Measurements from ENCODE around the gene ABCB8. TPM values are rescaled to one million over a fixed set of nuclear protein-coding genes. Genes with fewer than 3 reads are reported as not detected.

ABCB8 gene
- total RNA-seq, 2 donors from 2014 or later = 35.9 to 37.2 TPM

DNA sequence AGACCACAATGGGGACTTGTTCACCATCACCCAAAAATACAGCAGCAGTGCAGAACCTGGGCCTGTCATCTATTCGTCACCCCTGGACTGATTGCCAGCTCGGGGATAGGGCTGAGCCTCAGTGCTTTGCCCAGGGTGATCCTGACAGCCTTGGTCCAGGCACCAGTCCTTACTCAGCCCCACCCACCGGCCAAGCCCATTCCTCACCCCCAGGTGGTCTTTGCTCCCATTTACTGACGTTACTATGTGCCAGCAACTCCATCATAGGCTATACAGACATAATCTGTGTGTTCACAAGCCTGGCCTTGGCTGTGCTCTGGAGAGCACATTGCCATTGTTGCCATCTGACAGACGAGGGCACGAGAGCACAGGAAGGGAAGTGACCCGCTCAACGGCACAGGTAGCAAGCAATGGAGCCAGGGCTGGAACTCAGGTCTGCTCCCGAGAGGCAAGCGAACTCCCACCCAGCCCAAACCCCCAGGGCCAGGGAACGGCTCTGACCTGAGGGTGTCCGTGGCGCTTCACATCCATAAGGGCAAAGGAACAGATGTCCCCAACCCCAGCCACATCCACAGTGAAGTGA lies 10.8 kb upstream of the ABCB8 start:
- Histone ChIP-seq H3K9ac (ENCODE audit: extremely low read depth, low read length, poor library complexity, severe bottlenecking) (no peak overlapping the region), H3K9me3 (ENCODE audit: control insufficient read depth, low read length) (no peaks in the 10 kb centered on the region), H3K36me3 (ENCODE audit: control insufficient read depth, insufficient read depth, low read length) (no peaks in the 10 kb centered on the region), H3K27me3 (ENCODE audit: control insufficient read depth, insufficient read depth, low read length, poor library complexity, severe bottlenecking) (peaks cover 46% of the 10 kb centered on the region), H3K4me1 (ENCODE audit: control insufficient read depth, insufficient read depth, low read length) (no peaks in the 10 kb centered on the region), H3K4me3 (ENCODE audit: low read length) (no peak overlapping the region), H3K27ac (ENCODE audit: low read depth, low read length) (no peak overlapping the region)
- Mint-ChIP-seq H3K4me1 (peaks cover 21% of the 10 kb centered on the region), H3K4me3 (peak overlapping the region; percentile 50), H3K27ac (no peak overlapping the region), H3K36me3 (ENCODE audit: low read depth) (no peaks in the 10 kb centered on the region), H3K9me3 (peaks cover 3% of the 10 kb centered on the region), H3K27me3 (ENCODE audit: insufficient read depth) (peaks cover 92% of the 10 kb centered on the region)
- peak; percentile 51 for DNase-seq
- WGBS, 2 experiments (ENCODE audit: insufficient coverage in 1 of 2, insufficient read length in 1 of 2) = 80 to 88% methylated on average over 8 to 13 of the region's 13 CpGs
- TF ChIP-seq, protein P1, sequence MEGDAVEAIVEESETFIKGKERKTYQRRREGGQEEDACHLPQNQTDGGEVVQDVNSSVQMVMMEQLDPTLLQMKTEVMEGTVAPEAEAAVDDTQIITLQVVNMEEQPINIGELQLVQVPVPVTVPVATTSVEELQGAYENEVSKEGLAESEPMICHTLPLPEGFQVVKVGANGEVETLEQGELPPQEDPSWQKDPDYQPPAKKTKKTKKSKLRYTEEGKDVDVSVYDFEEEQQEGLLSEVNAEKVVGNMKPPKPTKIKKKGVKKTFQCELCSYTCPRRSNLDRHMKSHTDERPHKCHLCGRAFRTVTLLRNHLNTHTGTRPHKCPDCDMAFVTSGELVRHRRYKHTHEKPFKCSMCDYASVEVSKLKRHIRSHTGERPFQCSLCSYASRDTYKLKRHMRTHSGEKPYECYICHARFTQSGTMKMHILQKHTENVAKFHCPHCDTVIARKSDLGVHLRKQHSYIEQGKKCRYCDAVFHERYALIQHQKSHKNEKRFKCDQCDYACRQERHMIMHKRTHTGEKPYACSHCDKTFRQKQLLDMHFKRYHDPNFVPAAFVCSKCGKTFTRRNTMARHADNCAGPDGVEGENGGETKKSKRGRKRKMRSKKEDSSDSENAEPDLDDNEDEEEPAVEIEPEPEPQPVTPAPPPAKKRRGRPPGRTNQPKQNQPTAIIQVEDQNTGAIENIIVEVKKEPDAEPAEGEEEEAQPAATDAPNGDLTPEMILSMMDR (conservative IDR thresholded peaks at IDR 0.05) = no peak

DNA sequence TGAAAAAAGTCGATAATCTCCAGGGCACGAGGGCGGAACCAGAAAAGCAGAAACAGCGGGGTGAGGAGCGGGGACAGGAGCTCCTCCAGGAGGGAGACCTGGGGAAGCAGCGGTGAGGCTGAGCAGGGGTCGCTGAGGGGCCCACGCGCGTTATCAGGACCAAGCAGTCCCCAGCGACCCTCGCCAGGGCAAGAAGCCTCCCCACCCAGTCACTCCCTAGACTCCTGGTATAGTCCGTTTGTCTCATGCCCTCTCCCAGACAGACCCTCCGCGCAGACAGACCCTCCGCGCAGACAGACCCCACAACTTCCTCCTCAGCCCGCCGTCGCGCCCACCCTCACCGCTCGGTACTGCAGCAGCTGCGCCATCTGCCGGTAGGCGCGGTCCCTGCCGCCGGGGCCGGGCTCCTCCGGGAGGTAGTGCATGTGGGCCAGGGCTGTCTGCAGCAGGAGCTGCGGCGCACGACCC lies 10.3 kb upstream of the ABCB8 start:
- Histone ChIP-seq H3K9ac (ENCODE audit: extremely low read depth, low read length, poor library complexity, severe bottlenecking) (no peak overlapping the region), H3K27ac (ENCODE audit: low read depth, low read length) (no peak overlapping the region), H3K4me3 (ENCODE audit: low read length) (no peak overlapping the region), H3K27me3 (ENCODE audit: control insufficient read depth, insufficient read depth, low read length, poor library complexity, severe bottlenecking) (peaks cover 46% of the 10 kb centered on the region), H3K36me3 (ENCODE audit: control insufficient read depth, insufficient read depth, low read length) (no peaks in the 10 kb centered on the region), H3K4me1 (ENCODE audit: control insufficient read depth, insufficient read depth, low read length) (no peaks in the 10 kb centered on the region), H3K9me3 (ENCODE audit: control insufficient read depth, low read length) (no peaks in the 10 kb centered on the region)
- 19 to 50% methylated on average over 5 to 34 of the region's 34 CpGs for WGBS, 2 experiments (ENCODE audit: insufficient coverage in 1 of 2, insufficient read length in 1 of 2)
- Mint-ChIP-seq H3K4me3 (peak overlapping the region; percentile 50), H3K27me3 (ENCODE audit: insufficient read depth) (peaks cover 89% of the 10 kb centered on the region), H3K4me1 (peaks cover 18% of the 10 kb centered on the region), H3K36me3 (ENCODE audit: low read depth) (no peaks in the 10 kb centered on the region), H3K27ac (no peak overlapping the region), H3K9me3 (peaks cover 3% of the 10 kb centered on the region)
- peak; percentile 98 for DNase-seq
- TF ChIP-seq, protein P1 (conservative IDR thresholded peaks at IDR 0.05) = peak; percentile 98

DNA sequence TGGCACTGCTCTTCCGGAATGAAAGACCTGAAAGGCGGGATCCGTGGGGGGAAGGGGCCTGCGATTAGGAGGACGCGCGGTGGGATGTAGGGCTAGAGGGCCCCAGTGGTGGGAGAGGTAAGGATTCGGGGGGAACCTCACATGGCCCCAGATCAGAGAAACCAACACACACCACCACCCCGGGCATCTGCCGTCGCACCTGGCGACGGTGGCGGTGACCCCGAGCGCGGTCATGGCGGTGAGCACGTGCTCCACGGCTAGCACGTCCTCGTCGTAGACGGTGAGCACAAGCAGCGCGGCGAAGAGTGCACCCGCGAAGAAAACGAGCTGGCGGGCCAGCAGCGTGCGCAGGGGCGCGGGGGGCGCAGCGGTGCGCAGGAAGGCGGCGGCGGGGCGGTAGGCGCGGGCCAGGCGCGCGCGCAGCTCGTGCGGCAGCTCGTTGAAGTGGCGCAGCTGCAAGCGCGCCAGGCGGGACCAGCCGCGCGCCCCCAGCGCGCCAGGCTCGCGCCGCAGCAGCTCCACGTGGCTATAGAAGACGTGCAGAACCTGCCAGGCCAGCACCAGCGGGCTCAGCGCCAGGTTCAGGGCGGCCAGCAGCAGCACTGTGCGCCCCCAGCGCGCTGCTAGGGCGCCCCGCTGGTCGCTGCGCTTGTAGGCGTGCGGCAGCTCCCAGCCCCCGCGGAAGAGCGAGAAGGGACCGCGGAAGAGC lies 9.7 kb upstream of the ABCB8 start:
- Mint-ChIP-seq H3K36me3 (ENCODE audit: low read depth) (no peaks in the 10 kb centered on the region), H3K4me3 (peak overlapping the region; percentile 50), H3K27ac (no peak overlapping the region), H3K27me3 (ENCODE audit: insufficient read depth) (peaks cover 92% of the 10 kb centered on the region), H3K9me3 (peaks cover 3% of the 10 kb centered on the region), H3K4me1 (peaks cover 18% of the 10 kb centered on the region)
- Histone ChIP-seq H3K27me3 (ENCODE audit: control insufficient read depth, insufficient read depth, low read length, poor library complexity, severe bottlenecking) (peaks cover 46% of the 10 kb centered on the region), H3K4me3 (ENCODE audit: low read length) (peak overlapping the region; percentile 47), H3K9me3 (ENCODE audit: control insufficient read depth, low read length) (no peaks in the 10 kb centered on the region), H3K27ac (ENCODE audit: low read depth, low read length) (no peak overlapping the region), H3K9ac (ENCODE audit: extremely low read depth, low read length, poor library complexity, severe bottlenecking) (no peak overlapping the region), H3K36me3 (ENCODE audit: control insufficient read depth, insufficient read depth, low read length) (no peaks in the 10 kb centered on the region), H3K4me1 (ENCODE audit: control insufficient read depth, insufficient read depth, low read length) (no peaks in the 10 kb centered on the region)
- peak; percentile 70 for DNase-seq
- TF ChIP-seq, protein P1 (conservative IDR thresholded peaks at IDR 0.05) = no peak
- WGBS, 2 experiments (ENCODE audit: insufficient coverage in 1 of 2, insufficient read length in 1 of 2) = 6 to 11% methylated on average over 29 to 79 of the region's 82 CpGs
